Epithelial cell of proximal tubule (primary cell): ENCODE measurements around the gene PPP1R15A. TPM values are rescaled to one million over a fixed set of nuclear protein-coding genes. Genes with fewer than 3 reads are reported as not detected.

Experiments used
- DNase-seq: peaks from one replicate; pipeline ENCODE4 v3.0.0-alpha.2; 2011; ENCODE audit warnings: low read depth
- H3K4me3 ChIP-seq: 2 replicates; pipeline ENCODE4 v1.5.1; 2011; ENCODE audit warnings: low read depth, mild to moderate bottlenecking, low read length
- total RNA-seq: library from RNA; depleted of rRNA; stranded (reverse); fragments of >200 nt; gene quantifications from 2 replicates; pipeline ENCODE4 v1.2.3, GENCODE V29; 2015
- TF ChIP-seq, protein P1 (sequence below): conservative IDR thresholded peaks from 2 replicates; pipeline ENCODE4 v1.5.1; 2012; ENCODE audit warnings: low read depth, mild to moderate bottlenecking, low read length

The PPP1R15A gene
- total RNA-seq, 1 donor from 2014 or later, result 32.2 TPM

- TF ChIP-seq, protein P1, sequence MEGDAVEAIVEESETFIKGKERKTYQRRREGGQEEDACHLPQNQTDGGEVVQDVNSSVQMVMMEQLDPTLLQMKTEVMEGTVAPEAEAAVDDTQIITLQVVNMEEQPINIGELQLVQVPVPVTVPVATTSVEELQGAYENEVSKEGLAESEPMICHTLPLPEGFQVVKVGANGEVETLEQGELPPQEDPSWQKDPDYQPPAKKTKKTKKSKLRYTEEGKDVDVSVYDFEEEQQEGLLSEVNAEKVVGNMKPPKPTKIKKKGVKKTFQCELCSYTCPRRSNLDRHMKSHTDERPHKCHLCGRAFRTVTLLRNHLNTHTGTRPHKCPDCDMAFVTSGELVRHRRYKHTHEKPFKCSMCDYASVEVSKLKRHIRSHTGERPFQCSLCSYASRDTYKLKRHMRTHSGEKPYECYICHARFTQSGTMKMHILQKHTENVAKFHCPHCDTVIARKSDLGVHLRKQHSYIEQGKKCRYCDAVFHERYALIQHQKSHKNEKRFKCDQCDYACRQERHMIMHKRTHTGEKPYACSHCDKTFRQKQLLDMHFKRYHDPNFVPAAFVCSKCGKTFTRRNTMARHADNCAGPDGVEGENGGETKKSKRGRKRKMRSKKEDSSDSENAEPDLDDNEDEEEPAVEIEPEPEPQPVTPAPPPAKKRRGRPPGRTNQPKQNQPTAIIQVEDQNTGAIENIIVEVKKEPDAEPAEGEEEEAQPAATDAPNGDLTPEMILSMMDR, result no peak
- H3K4me3 ChIP-seq, result no peak overlapping the region
- no peak for DNase-seq
Observed at GRCh38 chr19:48920949-48921348, 48.7 kb downstream of the PPP1R15A start.

DNA sequence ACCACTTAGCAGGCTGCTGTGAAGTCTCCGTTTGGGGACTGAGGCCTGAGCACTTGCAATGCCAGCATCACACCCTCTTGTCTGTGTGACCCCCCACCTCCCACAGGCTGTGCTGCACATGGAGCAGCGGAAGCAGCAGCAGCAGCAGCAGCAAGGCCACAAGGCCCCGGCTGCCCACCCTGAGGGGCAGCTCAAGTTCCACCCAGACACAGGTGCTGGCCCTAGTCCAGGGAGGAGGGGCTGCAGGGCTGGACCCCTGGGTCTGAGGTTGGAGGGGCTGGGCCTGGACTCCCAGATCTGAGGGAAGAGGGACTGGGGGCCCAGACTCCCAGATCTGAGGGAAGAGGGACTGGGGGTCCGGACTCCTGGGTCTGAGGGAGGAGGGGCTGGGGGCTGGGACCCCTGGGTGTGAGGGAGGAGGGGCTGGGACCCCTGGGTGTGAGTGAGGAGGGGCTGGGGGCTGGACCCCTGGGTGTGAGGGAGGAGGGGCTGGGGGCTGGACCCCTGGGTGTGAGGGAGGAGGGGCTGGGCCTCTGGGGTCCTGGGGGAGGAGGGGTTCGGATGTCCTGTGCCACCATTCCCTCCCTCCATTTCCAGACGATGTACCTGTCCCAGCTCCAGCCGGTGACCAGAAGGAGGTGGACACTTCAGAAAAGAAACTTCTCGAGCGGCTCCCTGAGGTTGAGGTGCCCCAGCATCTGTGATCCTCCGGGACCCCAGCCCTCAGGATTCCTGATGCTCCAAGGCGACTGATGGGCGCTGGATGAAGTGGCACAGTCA lies 49.7 kb downstream of the PPP1R15A start:
- H3K4me3 ChIP-seq, result no peak overlapping the region
- TF ChIP-seq, protein P1, result no peak
- no peak for DNase-seq

DNA sequence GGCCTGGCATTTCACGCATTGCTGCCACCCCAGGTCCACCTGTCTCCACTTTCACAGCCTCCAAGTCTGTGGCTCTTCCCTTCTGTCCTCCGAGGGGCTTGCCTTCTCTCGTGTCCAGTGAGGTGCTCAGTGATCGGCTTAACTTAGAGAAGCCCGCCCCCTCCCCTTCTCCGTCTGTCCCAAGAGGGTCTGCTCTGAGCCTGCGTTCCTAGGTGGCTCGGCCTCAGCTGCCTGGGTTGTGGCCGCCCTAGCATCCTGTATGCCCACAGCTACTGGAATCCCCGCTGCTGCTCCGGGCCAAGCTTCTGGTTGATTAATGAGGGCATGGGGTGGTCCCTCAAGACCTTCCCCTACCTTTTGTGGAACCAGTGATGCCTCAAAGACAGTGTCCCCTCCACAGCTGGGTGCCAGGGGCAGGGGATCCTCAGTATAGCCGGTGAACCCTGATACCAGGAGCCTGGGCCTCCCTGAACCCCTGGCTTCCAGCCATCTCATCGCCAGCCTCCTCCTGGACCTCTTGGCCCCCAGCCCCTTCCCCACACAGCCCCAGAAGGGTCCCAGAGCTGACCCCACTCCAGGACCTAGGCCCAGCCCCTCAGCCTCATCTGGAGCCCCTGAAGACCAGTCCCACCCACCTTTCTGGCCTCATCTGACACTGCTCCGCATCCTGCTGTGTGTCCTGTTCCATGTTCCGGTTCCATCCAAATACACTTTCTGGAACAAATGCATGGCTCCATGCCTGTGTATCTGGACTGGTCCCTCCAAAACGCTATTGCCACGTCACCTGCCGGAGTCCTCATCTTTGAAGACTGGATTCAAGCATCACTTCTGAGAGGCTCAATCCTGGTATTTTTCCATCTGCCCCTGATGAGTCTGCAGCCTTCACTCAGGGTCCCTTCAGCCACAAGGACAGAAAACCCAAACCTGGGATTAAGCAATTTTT lies 50.6 kb downstream of the PPP1R15A start:
- no peak overlapping the region for H3K4me3 ChIP-seq
- TF ChIP-seq, protein P1, result no peak
- DNase-seq, result no peak

- TF ChIP-seq, protein P1, result no peak
- H3K4me3 ChIP-seq, result no peak overlapping the region
- DNase-seq, result peak; percentile 33
Observed at GRCh38 chr19:48925240-48925843, 53.1 kb downstream of the PPP1R15A start.

Other genes with a start within 250 kb of the PPP1R15A start
- gene DBP, start 235.0 kb upstream of the PPP1R15A start, total RNA-seq, result 1.3 and 5.9 TPM in 2 replicates
- gene CA11, start 226.2 kb upstream of the PPP1R15A start, total RNA-seq, result 0.22 and 6.6 TPM in 2 replicates
- gene NTN5, start 199.4 kb upstream of the PPP1R15A start, total RNA-seq, result not detected in 2 replicates
- 0.52 and 0.58 TPM in 2 replicates for gene FUT2, start 176.4 kb upstream of the PPP1R15A start, total RNA-seq
- 0.72 and 1.5 TPM in 2 replicates for gene MAMSTR, start 152.7 kb upstream of the PPP1R15A start, total RNA-seq
- gene RASIP1, start 131.8 kb upstream of the PPP1R15A start, total RNA-seq, result 3.5 and 6.9 TPM in 2 replicates
- not detected in 2 replicates for gene IZUMO1, start 125.5 kb upstream of the PPP1R15A start, total RNA-seq
- 2.9 and 3.0 TPM in 2 replicates for gene FUT1, start 119.8 kb upstream of the PPP1R15A start, total RNA-seq
- not detected in 2 replicates for gene FGF21, start 116.9 kb upstream of the PPP1R15A start, total RNA-seq
- gene BCAT2, start 61.4 kb upstream of the PPP1R15A start, total RNA-seq, result 45.5 and 60.7 TPM in 2 replicates
- 2.2 and 2.8 TPM in 2 replicates for gene HSD17B14, start 35.9 kb upstream of the PPP1R15A start, total RNA-seq
- 1.8 and 5.0 TPM in 2 replicates for gene PLEKHA4, start 3.8 kb upstream of the PPP1R15A start, total RNA-seq
- not detected in 2 replicates for gene TULP2, start 26.3 kb downstream of the PPP1R15A start, total RNA-seq
- gene NUCB1, start 27.9 kb downstream of the PPP1R15A start, total RNA-seq, result 142 and 250 TPM in 2 replicates
- 0.07 and 0.35 TPM in 2 replicates for gene DHDH, start 61.3 kb downstream of the PPP1R15A start, total RNA-seq
- 173 and 179 TPM in 2 replicates for gene BAX, start 82.5 kb downstream of the PPP1R15A start, total RNA-seq
- 1,293 and 2,420 TPM in 2 replicates for gene FTL, start 92.9 kb downstream of the PPP1R15A start, total RNA-seq
- 42.2 and 42.4 TPM in 2 replicates for gene GYS1, start 120.9 kb downstream of the PPP1R15A start, total RNA-seq
- 212 and 389 TPM in 2 replicates for gene RUVBL2, start 121.5 kb downstream of the PPP1R15A start, total RNA-seq
- gene LHB, start 144.7 kb downstream of the PPP1R15A start, total RNA-seq, result 3.6 TPM in 1 of 2 replicates, not detected in the other
- not detected in 2 replicates for gene CGB3, start 151.9 kb downstream of the PPP1R15A start, total RNA-seq
- not detected in 2 replicates for gene CGB2, start 159.5 kb downstream of the PPP1R15A start, total RNA-seq
- gene CGB1, start 164.5 kb downstream of the PPP1R15A start, total RNA-seq, result not detected in 2 replicates
- gene CGB5, start 171.4 kb downstream of the PPP1R15A start, total RNA-seq, result not detected in 2 replicates
- gene CGB8, start 176.7 kb downstream of the PPP1R15A start, total RNA-seq, result 1.2 TPM in 2 replicates
- gene CGB7, start 185.3 kb downstream of the PPP1R15A start, total RNA-seq, result 0.36 and 1.8 TPM in 2 replicates
- 0.22 and 1.3 TPM in 2 replicates for gene NTF4, start 192.4 kb downstream of the PPP1R15A start, total RNA-seq
- not detected in 2 replicates for gene KCNA7, start 200.3 kb downstream of the PPP1R15A start, total RNA-seq
- 165 and 257 TPM in 2 replicates for gene SNRNP70, start 213.0 kb downstream of the PPP1R15A start, total RNA-seq
- 2.2 and 3.7 TPM in 2 replicates for gene LIN7B, start 241.9 kb downstream of the PPP1R15A start, total RNA-seq
- 2.7 and 10.3 TPM in 2 replicates for gene C19orf73, start 246.7 kb downstream of the PPP1R15A start, total RNA-seq
- 1.7 and 3.3 TPM in 2 replicates for gene PPFIA3, start 247.1 kb downstream of the PPP1R15A start, total RNA-seq